Mesenchymal stem cell (in vitro differentiated cells and primary cell): ENCODE measurements around the gene NDUFA11.

Experiments used
- DNase-seq: peaks from one replicate; pipeline ENCODE4 v3.0.0-alpha.2; 2013
- H2AFZ ChIP-seq: one replicate; pipeline ENCODE4 v1.6.1; 2013; ENCODE audit warnings: low read depth, mild to moderate bottlenecking, control low read depth, inconsistent platforms, low read length, moderate library complexity
- H2AK5ac ChIP-seq: 2 replicates; pipeline ENCODE4 v1.6.1; 2013; ENCODE audit warnings: low read length, moderate library complexity, mild to moderate bottlenecking, inconsistent platforms; ENCODE audit not compliant: severe bottlenecking
- H2BK120ac ChIP-seq: one replicate; pipeline ENCODE4 v1.6.1; 2013; ENCODE audit warnings: low read depth, mild to moderate bottlenecking, inconsistent platforms, low read length, moderate library complexity
- H2BK12ac ChIP-seq, 2 experiments: one replicate each; pipeline ENCODE4 v1.6.1; 2013; ENCODE audit warnings: inconsistent platforms in 2 of 2, low read length in 2 of 2, mild to moderate bottlenecking in 2 of 2, moderate library complexity in 2 of 2, control low read depth in 1 of 2
- H2BK15ac ChIP-seq: one replicate; pipeline ENCODE4 v1.6.1; 2013; ENCODE audit warnings: mild to moderate bottlenecking, low read depth, inconsistent platforms; ENCODE audit not compliant: poor library complexity, severe bottlenecking
- H2BK5ac ChIP-seq: 2 replicates; pipeline ENCODE4 v1.6.1; 2013; ENCODE audit warnings: low read depth, mild to moderate bottlenecking, low read length, control low read depth, inconsistent platforms; ENCODE audit not compliant: poor library complexity, severe bottlenecking
- H3K14ac ChIP-seq, 2 experiments: one replicate each; pipeline ENCODE4 v1.6.1; 2013; ENCODE audit warnings: inconsistent platforms in 2 of 2, low read length in 2 of 2, control low read depth in 1 of 2, mild to moderate bottlenecking in 1 of 2, moderate library complexity in 1 of 2
- H3K18ac ChIP-seq, 2 experiments: one replicate each; pipeline ENCODE4 v1.6.1; 2013; ENCODE audit warnings: inconsistent platforms in 2 of 2, low read length in 2 of 2, control low read depth in 1 of 2, low read depth in 1 of 2, mild to moderate bottlenecking in 1 of 2
- H3K23ac ChIP-seq, 2 experiments: one replicate each; pipeline ENCODE4 v1.6.1; 2013; ENCODE audit warnings: inconsistent platforms in 2 of 2, low read length in 2 of 2, mild to moderate bottlenecking in 2 of 2, moderate library complexity in 2 of 2, control low read depth in 1 of 2
- H3K27ac ChIP-seq: 2 replicates; pipeline ENCODE4 v1.5.1; 2013; ENCODE audit warnings: mild to moderate bottlenecking, moderate library complexity, low read length, control low read depth, inconsistent platforms; ENCODE audit not compliant: poor library complexity, severe bottlenecking
- H3K27me3 ChIP-seq, 2 experiments: 2 replicates each; pipeline versions ENCODE4 v1.6.1 to v1.7.0; 2013; ENCODE audit warnings: low read length in 2 of 2, mild to moderate bottlenecking in 2 of 2, moderate library complexity in 2 of 2, control low read depth in 1 of 2, inconsistent platforms in 1 of 2; ENCODE audit not compliant: control insufficient read depth in 1 of 2, insufficient read depth in 1 of 2
- H3K36me3 ChIP-seq, 2 experiments: 2 replicates each; pipeline versions ENCODE4 v1.6.1 to v1.7.0; 2013; ENCODE audit warnings: low read length in 2 of 2, control low read depth in 1 of 2, inconsistent platforms in 1 of 2, low read depth in 1 of 2, mild to moderate bottlenecking in 1 of 2; ENCODE audit not compliant: insufficient read depth in 2 of 2, control insufficient read depth in 1 of 2
- H3K4ac ChIP-seq, 2 experiments: one replicate each; pipeline ENCODE4 v1.6.1; 2013; ENCODE audit warnings: inconsistent platforms in 2 of 2, low read length in 2 of 2, mild to moderate bottlenecking in 2 of 2, moderate library complexity in 2 of 2, control low read depth in 1 of 2, low read depth in 1 of 2
- H3K4me1 ChIP-seq: 2 replicates; pipeline ENCODE4 v1.6.1; 2013; ENCODE audit warnings: low read depth, low read length, control low read depth; ENCODE audit not compliant: control insufficient read depth, insufficient read depth
- H3K4me2 ChIP-seq: 2 replicates; pipeline ENCODE4 v1.6.1; 2013; ENCODE audit warnings: low read length, mild to moderate bottlenecking, inconsistent platforms; ENCODE audit not compliant: poor library complexity, severe bottlenecking
- H3K4me3 ChIP-seq, 2 experiments: 2 replicates each; pipeline versions ENCODE4 v1.5.1 to v1.7.0; 2013; ENCODE audit warnings: low read length in 2 of 2, mild to moderate bottlenecking in 2 of 2, control low read depth in 1 of 2, low read depth in 1 of 2; ENCODE audit not compliant: insufficient read depth in 1 of 2
- H3K79me1 ChIP-seq: replicated peaks from 2 replicates; pipeline ENCODE4 v1.6.1; 2013; ENCODE audit warnings: mild to moderate bottlenecking, control low read depth, low read length, inconsistent platforms; ENCODE audit not compliant: poor library complexity, severe bottlenecking
- H3K9ac ChIP-seq: 2 replicates; pipeline ENCODE4 v1.7.0; 2013; ENCODE audit warnings: mild to moderate bottlenecking, low read length, moderate library complexity
- H3K9me3 ChIP-seq: 2 replicates; pipeline ENCODE4 v1.7.0; 2013; ENCODE audit warnings: mild to moderate bottlenecking, low read length; ENCODE audit not compliant: control insufficient read depth
- H4K8ac ChIP-seq: one replicate; pipeline ENCODE4 v1.6.1; 2013; ENCODE audit warnings: inconsistent platforms, mild to moderate bottlenecking, low read length, moderate library complexity
- H4K91ac ChIP-seq: one replicate; pipeline ENCODE4 v1.6.1; 2013; ENCODE audit warnings: mild to moderate bottlenecking, low read length, inconsistent platforms
- WGBS: methylation state at CpG from one replicate; pipeline ENCODE4 v1.1.7; 2013; ENCODE audit warnings: mixed read lengths; 5-methylcytosine and 5-hydroxymethylcytosine counted together

Gene NDUFA11

GRCh38 chr19:5934774-5935472, 31.3 kb upstream of the NDUFA11 start:
- Histone ChIP-seq H3K23ac (no peak overlapping the region), H3K79me1 (peaks cover 57% of the 10 kb centered on the region), H3K18ac (no peak overlapping the region), H4K91ac (no peak overlapping the region), H2AK5ac (no peak overlapping the region), H3K36me3 (peaks cover 58 to 70% of the 10 kb centered on the region in 2 experiments), H2AFZ (no peak overlapping the region), H3K4ac (no peak overlapping the region), H3K4me1 (peaks cover 17% of the 10 kb centered on the region), H3K9ac (peak overlapping the region; percentile 83), H4K8ac (no peak overlapping the region), H2BK5ac (no peak overlapping the region), H3K4me3 (peak overlapping the region in 1 of 2 experiments; percentile 59), H2BK120ac (no peak overlapping the region), H2BK12ac (no peak overlapping the region), H2BK15ac (no peak overlapping the region), H3K14ac (no peak overlapping the region), H3K9me3 (no peaks in the 10 kb centered on the region), H3K4me2 (no peak overlapping the region), H3K27ac (no peak overlapping the region), H3K27me3 (no peaks in the 10 kb centered on the region)
- 40% methylated on average over 14 of the region's 16 CpGs for WGBS
- DNase-seq: peak; percentile 64

- no peak overlapping the region for H3K14ac ChIP-seq
- DNase-seq: no peak
- peak overlapping the region; percentile 28 for H4K91ac ChIP-seq
- no peak overlapping the region for H3K4me2 ChIP-seq
- no peak overlapping the region for H2AFZ ChIP-seq
- H2BK5ac ChIP-seq: no peak overlapping the region
- H3K4me3 ChIP-seq: no peak overlapping the region
- H3K36me3 ChIP-seq: peaks cover 58 to 72% of the 10 kb centered on the region in 2 experiments
- H3K23ac ChIP-seq: no peak overlapping the region
- peaks cover 57% of the 10 kb centered on the region for H3K79me1 ChIP-seq
- H2BK12ac ChIP-seq: peak overlapping the region in 1 of 2 experiments; percentile 17
- H3K9me3 ChIP-seq: no peaks in the 10 kb centered on the region
- H2BK120ac ChIP-seq: no peak overlapping the region
- H3K27ac ChIP-seq: no peak overlapping the region
- peaks cover 17% of the 10 kb centered on the region for H3K4me1 ChIP-seq
- WGBS: 85% methylated on average over 5 of the region's 5 CpGs
- no peak overlapping the region for H3K4ac ChIP-seq
- H2AK5ac ChIP-seq: no peak overlapping the region
- H3K27me3 ChIP-seq: no peaks in the 10 kb centered on the region
- H2BK15ac ChIP-seq: no peak overlapping the region
- H3K18ac ChIP-seq: peak overlapping the region in 1 of 2 experiments; percentile 4
- H3K9ac ChIP-seq: peak overlapping the region; percentile 83
- H4K8ac ChIP-seq: no peak overlapping the region
Observed at GRCh38 chr19:5934069-5934401, 30.4 kb upstream of the NDUFA11 start.

GRCh38 chr19:5933391-5934068, 29.9 kb upstream of the NDUFA11 start:
- Histone ChIP-seq H2AK5ac (no peak overlapping the region), H2BK120ac (no peak overlapping the region), H3K79me1 (peaks cover 55% of the 10 kb centered on the region), H3K27ac (no peak overlapping the region), H3K18ac (no peak overlapping the region), H3K4ac (peak overlapping the region in 1 of 2 experiments; percentile 13), H4K91ac (peak overlapping the region; percentile 40), H3K9ac (peak overlapping the region; percentile 83), H3K23ac (no peak overlapping the region), H3K9me3 (no peaks in the 10 kb centered on the region), H2BK15ac (peak overlapping the region; percentile 49), H2BK5ac (no peak overlapping the region), H3K4me1 (peaks cover 17% of the 10 kb centered on the region), H3K4me2 (no peak overlapping the region), H3K36me3 (peaks cover 63 to 76% of the 10 kb centered on the region in 2 experiments), H3K4me3 (no peak overlapping the region), H3K14ac (no peak overlapping the region), H3K27me3 (no peaks in the 10 kb centered on the region), H4K8ac (no peak overlapping the region), H2AFZ (no peak overlapping the region), H2BK12ac (no peak overlapping the region)
- DNase-seq: no peak
- WGBS: 87% methylated on average over 17 of the region's 20 CpGs

GRCh38 chr19:5932609-5933262, 29.1 kb upstream of the NDUFA11 start:
- H3K4me3 ChIP-seq: no peak overlapping the region
- no peak overlapping the region for H3K18ac ChIP-seq
- H3K27ac ChIP-seq: no peak overlapping the region
- no peak overlapping the region for H3K4me2 ChIP-seq
- H3K36me3 ChIP-seq: peaks cover 69 to 80% of the 10 kb centered on the region in 2 experiments
- H3K27me3 ChIP-seq: no peaks in the 10 kb centered on the region
- no peak overlapping the region for H3K4ac ChIP-seq
- H3K14ac ChIP-seq: no peak overlapping the region
- no peak overlapping the region for H3K23ac ChIP-seq
- H2BK120ac ChIP-seq: no peak overlapping the region
- no peak for DNase-seq
- H4K8ac ChIP-seq: no peak overlapping the region
- no peak overlapping the region for H3K9ac ChIP-seq
- no peak overlapping the region for H2BK5ac ChIP-seq
- no peak overlapping the region for H2BK12ac ChIP-seq
- no peaks in the 10 kb centered on the region for H3K9me3 ChIP-seq
- H3K4me1 ChIP-seq: peaks cover 17% of the 10 kb centered on the region
- peaks cover 58% of the 10 kb centered on the region for H3K79me1 ChIP-seq
- 95% methylated on average over 21 of the region's 21 CpGs for WGBS
- H4K91ac ChIP-seq: no peak overlapping the region
- H2AFZ ChIP-seq: no peak overlapping the region
- no peak overlapping the region for H2AK5ac ChIP-seq
- peak overlapping the region; percentile 49 for H2BK15ac ChIP-seq
